GM12892 (cell line): ENCODE measurements around the gene PILRA.
"Not testable (repeated sequence)": the region's sequence is repeated elsewhere in the genome, so short reads cannot be mapped to it uniquely, and the experiment has no call there.

Experiments used
- POLR2A ChIP-seq: IDR thresholded peaks from 2 replicates; pipeline ENCODE4 v1.6.1; 2011; ENCODE audit warnings: low read depth, low read length, control low read depth
- POLR2AphosphoS5 ChIP-seq: IDR thresholded peaks from 2 replicates; pipeline ENCODE4 v1.6.1; 2011; ENCODE audit warnings: low read depth, low read length, control low read depth
- TAF1 ChIP-seq: IDR thresholded peaks from 2 replicates; pipeline ENCODE4 v1.6.1; 2011; ENCODE audit warnings: low read depth, mild to moderate bottlenecking, control low read depth, low read length, borderline replicate concordance

DNA sequence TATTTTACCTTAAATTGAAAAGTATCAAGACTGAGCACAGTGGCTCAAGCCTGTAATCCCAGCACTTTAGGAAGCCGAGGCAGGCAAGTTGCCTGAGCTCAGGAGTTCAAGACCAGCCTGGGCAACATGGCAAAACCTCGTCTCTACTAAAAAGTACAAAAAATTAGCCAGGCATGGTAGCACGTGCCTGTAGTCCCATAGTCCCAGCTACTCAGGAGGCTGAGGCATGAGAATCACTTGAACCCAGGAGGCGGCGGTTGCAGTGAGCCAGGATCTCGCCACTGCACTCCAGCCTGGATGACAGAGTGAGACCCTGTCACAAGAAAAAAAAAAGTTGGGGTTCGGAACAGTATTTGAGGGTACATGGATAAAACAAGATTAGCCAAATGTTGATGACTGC lies 66.0 kb downstream of the PILRA start:
- TF ChIP-seq POLR2A, TAF1, POLR2AphosphoS5: not testable (repeated sequence)
